GM12878 (cell line): ENCODE measurements around the gene COBLL1. TPM values are rescaled to one million over a fixed set of nuclear protein-coding genes. Genes with fewer than 3 reads are reported as not detected.

Experiments used
- ATAC-seq: fragments of 200-7000 bp; cut with Tn5 transposase; 3 replicates; pipeline ENCODE4 v1.9.1; 2020; ENCODE audit warnings: mild to moderate bottlenecking, moderate library complexity
- BruUV-seq: library from RNA; stranded (reverse); fragments of 400-500 nt; replicated peaks from 2 replicates; lab custom pipeline; 2021; lab: Mats Ljungman, UMichigan
- CTCF ChIA-PET: fragments of 300-600 bp; sonication (Branson Sonifier 250); formaldehyde crosslinking; extraction: SDS; loops from one replicate; lab custom pipeline; 2021; ENCODE audit warnings: inconsistent platforms; lab: Yijun Ruan, JAX
- POLR2A ChIA-PET: fragments of 350-600 bp; formaldehyde crosslinking; extraction: SDS; loops from one replicate; lab custom pipeline; 2021; ENCODE audit warnings: inconsistent platforms; lab: Charles Lee
- RAD21 ChIA-PET: fragments of 300-600 bp; sonication (Branson Sonifier 250); formaldehyde crosslinking; loops from one replicate; lab custom pipeline; 2023; ENCODE audit warnings: antibody characterized with exemption; ENCODE audit not compliant: unreplicated experiment; lab: Charles Lee
- SMC1A ChIA-PET: fragments of 300-600 bp; sonication (Branson Sonifier 250); formaldehyde crosslinking; loops from one replicate; lab custom pipeline; 2023; ENCODE audit not compliant: unreplicated experiment, uncharacterized antibody; lab: Charles Lee
- DNase-seq: peaks from one replicate; pipeline ENCODE4 v3.0.0-alpha.2; 2011; ENCODE audit warnings: low read depth, low spot score
- FAIRE-seq: peaks from 3 replicates; lab custom pipeline; 2011; peaks lifted over from hg19 to GRCh38; lab: Jason Lieb, UNC
- H2AFZ ChIP-seq: 2 replicates; pipeline ENCODE4 v1.6.0; 2011; ENCODE audit warnings: low read depth, low read length, control low read depth; ENCODE audit not compliant: control insufficient read depth
- H3K27ac ChIP-seq: 2 replicates; pipeline ENCODE4 v1.5.1; 2011; ENCODE audit warnings: control low read depth; ENCODE audit not compliant: control insufficient read depth, insufficient read depth
- H3K27me3 ChIP-seq, 2 experiments: replicated peaks in 1 of 2; 2 replicates each; pipeline versions ENCODE4 v1.6.0 to v1.6.1; 2011; ENCODE audit warnings: low read length in 1 of 2; ENCODE audit not compliant: control insufficient read depth in 2 of 2, insufficient read depth in 2 of 2
- H3K36me3 ChIP-seq, 2 experiments: 2 replicates each; pipeline ENCODE4 v1.5.1; 2011; ENCODE audit warnings: low read length in 1 of 2; ENCODE audit not compliant: control insufficient read depth in 2 of 2, insufficient read depth in 2 of 2
- H3K4me1 ChIP-seq: 2 replicates; pipeline ENCODE4 v1.6.1; 2011; ENCODE audit warnings: mild to moderate bottlenecking, low read length, moderate library complexity, mixed read lengths; ENCODE audit not compliant: control insufficient read depth, insufficient read depth
- H3K4me2 ChIP-seq: 2 replicates; pipeline ENCODE4 v1.6.0; 2011; ENCODE audit warnings: control low read depth; ENCODE audit not compliant: control insufficient read depth, insufficient read depth
- H3K4me3 ChIP-seq: fragments of 200-600 bp; sonication (generic); 2 replicates; pipeline ENCODE4 v1.5.1; 2016
- H3K79me2 ChIP-seq: 2 replicates; pipeline ENCODE4 v1.6.0; 2011; ENCODE audit warnings: low read length; ENCODE audit not compliant: control insufficient read depth, insufficient read depth
- H3K9ac ChIP-seq: 2 replicates; pipeline ENCODE4 v1.8.0; 2011; ENCODE audit warnings: low read length, control low read depth, mixed read lengths; ENCODE audit not compliant: control insufficient read depth, insufficient read depth
- H3K9me3 ChIP-seq: replicated peaks from 3 replicates; pipeline ENCODE4 v1.5.1; 2011; ENCODE audit warnings: mild to moderate bottlenecking, low read length; ENCODE audit not compliant: control insufficient read depth, insufficient read depth
- H4K20me1 ChIP-seq: 2 replicates; pipeline ENCODE4 v1.6.0; 2011; ENCODE audit not compliant: control insufficient read depth, insufficient read depth
- ASH2L ChIP-seq: fragments of 300-600, 200-600 bp; sonication (generic); IDR thresholded peaks from 2 replicates; pipeline ENCODE4 v1.6.1; 2017; ENCODE audit warnings: low read depth, mild to moderate bottlenecking, borderline replicate concordance
- E4F1 ChIP-seq: fragments of 450-650 bp; IDR thresholded peaks from 2 replicates; pipeline ENCODE4 v1.6.1; 2018; ENCODE audit warnings: borderline replicate concordance, mild to moderate bottlenecking; ENCODE audit not compliant: partially characterized antibody
- FOS ChIP-seq: IDR thresholded peaks from 3 replicates; pipeline ENCODE4 v1.6.1; 2011; ENCODE audit warnings: borderline replicate concordance; ENCODE audit not compliant: insufficient read length; ENCODE audit errors: extremely low read depth
- HDAC6 ChIP-seq: fragments of 200-600 bp; sonication (generic); IDR thresholded peaks from one replicate; pipeline ENCODE4 v1.8.0; 2017; ENCODE audit warnings: antibody characterized with exemption; ENCODE audit not compliant: unreplicated experiment
- IRF4 ChIP-seq: IDR thresholded peaks from 2 replicates; pipeline ENCODE4 v1.6.1; 2011; ENCODE audit warnings: low read depth, low read length
- KDM1A ChIP-seq: fragments of 200-600 bp; sonication (generic); IDR thresholded peaks from 2 replicates; pipeline ENCODE4 v1.6.1; 2016; ENCODE audit warnings: borderline replicate concordance
- LARP7 ChIP-seq: fragments of 450-650 bp; IDR thresholded peaks from 2 replicates; pipeline ENCODE4 v1.6.1; 2017; ENCODE audit warnings: mild to moderate bottlenecking
- MTA2 ChIP-seq: fragments of 450-650 bp; IDR thresholded peaks from 2 replicates; pipeline ENCODE4 v1.6.1; 2016; ENCODE audit warnings: low read depth, mild to moderate bottlenecking, moderate library complexity
- NBN ChIP-seq: fragments of 450-650 bp; IDR thresholded peaks from 2 replicates; pipeline ENCODE4 v1.6.1; 2016
- NFIC ChIP-seq: IDR thresholded peaks from 2 replicates; pipeline ENCODE4 v1.6.1; 2012; ENCODE audit warnings: low read depth, mild to moderate bottlenecking, inconsistent platforms, low read length, moderate library complexity
- POU2F2 ChIP-seq: IDR thresholded peaks from 3 replicates; pipeline ENCODE4 v1.6.1; 2011; ENCODE audit warnings: low read depth, mild to moderate bottlenecking, low read length, borderline replicate concordance
- RFX5 ChIP-seq: IDR thresholded peaks from 2 replicates; pipeline ENCODE4 v1.6.1; 2011; ENCODE audit warnings: low read depth, low read length, improper control_type of control experiment
- ZBTB40 ChIP-seq: fragments of 450-650 bp; IDR thresholded peaks from 2 replicates; pipeline ENCODE4 v1.6.1; 2016; ENCODE audit warnings: mild to moderate bottlenecking, moderate library complexity, borderline replicate concordance
- WGBS: methylation state at CpG from one replicate; pipeline ENCODE4 v1.1.6; 2016; ENCODE audit warnings: low lambda C conversion rate; ENCODE audit not compliant: insufficient replicate concordance, insufficient coverage; ENCODE audit errors: missing lambda C conversion rate; 5-methylcytosine and 5-hydroxymethylcytosine counted together
- in situ Hi-C: fragments of 300-500 bp; cut with MboI; formaldehyde crosslinking; loops from 9 replicates; pipeline ENCODE4 v1.14.3; 2018; ENCODE audit warnings: mixed read lengths
- intact Hi-C: fragments of 100-400 bp; cut with micrococcal nuclease; formaldehyde crosslinking; loops from one replicate; pipeline ENCODE4 v1.14.2; 2022; ENCODE audit not compliant: unreplicated experiment
- polyA plus RNA-seq, 11 experiments: library from polyadenylated mRNA; depleted of rRNA in 4 of 11; unstranded in 6 of 11; stranded (reverse) in 5 of 11; fragments of >200 nt; fragmentation: Nextera tagmentation in 4 of 11; fragmentation: Illumina TruSeq in 1 of 11; extraction: Ambion mirVana in 4 of 11; extraction: Trizol in 1 of 11; gene quantifications; 1 replicate in 1 of 11; 2 replicates in 10 of 11; pipeline versions ENCODE4 v1.2.1 to v1.2.3, GENCODE V29; 2011 to 2016; ENCODE audit warnings: inconsistent platforms in 2 of 11, missing spikeins in 2 of 11, low read depth in 1 of 11
- total RNA-seq, 4 experiments: library from RNA; depleted of rRNA in 3 of 4; stranded (reverse); fragments of >200 nt in 3 of 4; fragmentation: Illumina TruSeq in 1 of 4; extraction: Trizol in 1 of 4; gene quantifications; 2 replicates each; pipeline versions ENCODE4 v1.2.1 to v1.2.3, GENCODE V29; 2013 to 2021

COBLL1 gene
- total and polyA plus RNA-seq, 10 of the 15 experiments (the other 5 are each of a cell fraction or from before 2014, with no cell fraction given): 0.46 TPM; not detected in 9

- no peaks in the 10 kb centered on the region; a peak in 2 of 4 replicates for H3K27me3 ChIP-seq
These were observed 71.2 kb downstream of the COBLL1 start for GRCh38 chr2:164770421-164770916.

GRCh38 chr2:164766954-164767320 is 74.7 kb downstream of the COBLL1 start:
- no peak for ATAC-seq
- 56% methylated on average over 3 of the region's 3 CpGs for WGBS
- H3K4me2 ChIP-seq: no peak overlapping the region
- no peaks in the 10 kb centered on the region for H3K4me1 ChIP-seq
- intact Hi-C loops: no loop called here
- H3K36me3 ChIP-seq: no peaks in the 10 kb centered on the region
- no peak for DNase-seq
- no peak overlapping the region for H3K9ac ChIP-seq
- RAD21 ChIA-PET: no interaction called here
- BruUV-seq: no TSS peak
- H2AFZ ChIP-seq: no peak overlapping the region
- H3K79me2 ChIP-seq: no peaks in the 10 kb centered on the region
- no peak overlapping the region for H3K4me3 ChIP-seq
- SMC1A ChIA-PET: no interaction called here
- H3K27me3 ChIP-seq: no peaks in the 10 kb centered on the region; a peak in 1 of 4 replicates
- FAIRE-seq: no peak
- H4K20me1 ChIP-seq: no peaks in the 10 kb centered on the region
- CTCF ChIA-PET: no interaction called here
- POLR2A ChIA-PET: no interaction called here
- H3K27ac ChIP-seq: no peak overlapping the region
- in situ Hi-C loops: no loop called here
- peaks cover 2% of the 10 kb centered on the region; the same call in 2 of the 3 replicates for H3K9me3 ChIP-seq
- TF ChIP-seq MTA2 (no peak), IRF4 (no peak), HDAC6 (no peak), NBN (no peak), KDM1A (no peak), NFIC (no peak), ZBTB40 (no peak), RFX5 (no peak), ASH2L (no peak), E4F1 (no peak)

More at GRCh38 chr2:164770421-164770916, 71.2 kb downstream of the COBLL1 start:
- Histone ChIP-seq H3K36me3 (no peaks in the 10 kb centered on the region), H3K4me3 (no peak overlapping the region), H2AFZ (no peak overlapping the region), H3K9ac (no peak overlapping the region), H3K9me3 (no peaks in the 10 kb centered on the region), H3K4me2 (no peak overlapping the region), H4K20me1 (no peaks in the 10 kb centered on the region), H3K27ac (no peak overlapping the region), H3K4me1 (no peaks in the 10 kb centered on the region), H3K79me2 (no peaks in the 10 kb centered on the region)
- ChIA-PET POLR2A (no interaction called here), CTCF (no interaction called here), SMC1A (no interaction called here), RAD21 (no interaction called here)
- TF ChIP-seq POU2F2: no peak
- TF ChIP-seq LARP7: no peak
- no peak for TF ChIP-seq FOS
- ATAC-seq (no peak), FAIRE-seq (no peak), DNase-seq (no peak)
- 37% methylated on average over 4 of the region's 4 CpGs for WGBS
- BruUV-seq: no TSS peak
- intact Hi-C loops (no loop called here), in situ Hi-C loops (no loop called here)
